MCF 10A (cell line): Measurements from ENCODE around the gene RBM47. TPM values are rescaled to one million over a fixed set of nuclear protein-coding genes. Genes with fewer than 3 reads are reported as not detected.

ENCODE experiments used
- BruUV-seq: library from RNA; stranded (reverse); fragments of 400-500 nt; replicated peaks from 2 replicates; lab custom pipeline; 2021; lab: Mats Ljungman, UMichigan
- CTCF ChIA-PET: fragments of 300-600 bp; sonication (Branson Sonifier 250); formaldehyde crosslinking; extraction: SDS; loops from one replicate; lab custom pipeline; 2021; ENCODE audit warnings: antibody characterized with exemption, inconsistent platforms; lab: Yijun Ruan, JAX
- POLR2A ChIA-PET: fragments of 300-600, 350-650 bp; sonication (Branson Sonifier 250); formaldehyde crosslinking; extraction: SDS; loops from one replicate; lab custom pipeline; 2020; ENCODE audit warnings: antibody characterized with exemption, inconsistent platforms; lab: Yijun Ruan, JAX
- DNase-seq: peaks from one replicate; pipeline ENCODE4 v3.0.0-alpha.2; 2018; ENCODE audit not compliant: unreplicated experiment
- H3K27ac Mint-ChIP-seq: one replicate; pipeline ENCODE4 v1.8.0; 2022; ENCODE audit warnings: mild to moderate bottlenecking, low read depth, mixed read lengths; ENCODE audit not compliant: unreplicated experiment
- H3K27me3 Mint-ChIP-seq: one replicate; pipeline ENCODE4 v1.8.0; 2022; ENCODE audit warnings: mixed read lengths; ENCODE audit not compliant: insufficient read depth, unreplicated experiment
- H3K36me3 Mint-ChIP-seq: one replicate; pipeline ENCODE4 v1.8.0; 2022; ENCODE audit warnings: mild to moderate bottlenecking, moderate library complexity, mixed read lengths; ENCODE audit not compliant: insufficient read depth, unreplicated experiment
- H3K4me1 Mint-ChIP-seq: one replicate; pipeline ENCODE4 v1.8.0; 2022; ENCODE audit warnings: mixed read lengths; ENCODE audit not compliant: insufficient read depth, unreplicated experiment
- H3K4me3 Mint-ChIP-seq: one replicate; pipeline ENCODE4 v1.8.0; 2022; ENCODE audit warnings: mild to moderate bottlenecking, moderate library complexity, mixed read lengths; ENCODE audit not compliant: unreplicated experiment
- H3K9me3 Mint-ChIP-seq: one replicate; pipeline ENCODE4 v1.8.0; 2022; ENCODE audit warnings: mixed read lengths; ENCODE audit not compliant: unreplicated experiment
- intact Hi-C: fragments of 100-400 bp; cut with micrococcal nuclease; formaldehyde crosslinking; loops from 2 replicates; pipeline ENCODE4 v1.14.1; 2022
- total RNA-seq: library from RNA; stranded (reverse); gene quantifications from 2 replicates; pipeline ENCODE4 v1.2.3, GENCODE V29; 2022
- TF ChIP-seq, protein P1 (sequence below): fragments of 200-600 bp; IDR thresholded peaks from one replicate; pipeline ENCODE4 v1.8.0; 2022; ENCODE audit warnings: antibody characterized with exemption, mild to moderate bottlenecking; ENCODE audit not compliant: unreplicated experiment

The RBM47 gene
- total RNA-seq, 1 experiment from 2014 or later: 1.8 TPM

DNA sequence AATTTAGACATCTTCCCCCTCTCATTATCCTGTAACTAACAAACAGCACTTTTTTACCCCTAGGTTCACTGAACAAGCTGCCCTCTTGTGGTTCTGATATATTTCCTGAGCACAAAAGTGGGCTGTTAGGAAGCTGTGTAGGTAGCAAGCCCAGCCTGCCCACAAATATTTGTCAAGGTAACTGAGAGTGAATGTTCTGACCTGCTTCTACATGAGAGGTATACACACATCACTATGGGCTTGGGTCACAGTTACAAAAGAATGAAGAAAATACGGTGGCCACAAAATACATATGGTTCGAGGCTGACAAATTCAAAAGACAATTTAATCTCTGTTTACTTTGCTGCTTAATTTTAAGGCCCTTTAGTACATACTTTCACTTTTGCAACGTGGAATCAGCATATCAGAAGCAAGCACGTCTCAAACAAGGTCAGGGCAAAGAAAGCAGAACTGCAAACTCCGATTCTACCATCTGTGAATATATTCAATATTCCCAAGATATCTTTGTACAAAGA, 78.7 kb downstream of the RBM47 start:
- POLR2A ChIA-PET: no interaction called here
- Mint-ChIP-seq H3K9me3 (no peaks in the 10 kb centered on the region), H3K4me3 (peak overlapping the region; percentile 58), H3K27ac (peak overlapping the region; percentile 32), H3K4me1 (peaks cover 15% of the 10 kb centered on the region), H3K36me3 (no peaks in the 10 kb centered on the region), H3K27me3 (no peaks in the 10 kb centered on the region)
- DNase-seq: peak; percentile 64
- TF ChIP-seq, protein P1, sequence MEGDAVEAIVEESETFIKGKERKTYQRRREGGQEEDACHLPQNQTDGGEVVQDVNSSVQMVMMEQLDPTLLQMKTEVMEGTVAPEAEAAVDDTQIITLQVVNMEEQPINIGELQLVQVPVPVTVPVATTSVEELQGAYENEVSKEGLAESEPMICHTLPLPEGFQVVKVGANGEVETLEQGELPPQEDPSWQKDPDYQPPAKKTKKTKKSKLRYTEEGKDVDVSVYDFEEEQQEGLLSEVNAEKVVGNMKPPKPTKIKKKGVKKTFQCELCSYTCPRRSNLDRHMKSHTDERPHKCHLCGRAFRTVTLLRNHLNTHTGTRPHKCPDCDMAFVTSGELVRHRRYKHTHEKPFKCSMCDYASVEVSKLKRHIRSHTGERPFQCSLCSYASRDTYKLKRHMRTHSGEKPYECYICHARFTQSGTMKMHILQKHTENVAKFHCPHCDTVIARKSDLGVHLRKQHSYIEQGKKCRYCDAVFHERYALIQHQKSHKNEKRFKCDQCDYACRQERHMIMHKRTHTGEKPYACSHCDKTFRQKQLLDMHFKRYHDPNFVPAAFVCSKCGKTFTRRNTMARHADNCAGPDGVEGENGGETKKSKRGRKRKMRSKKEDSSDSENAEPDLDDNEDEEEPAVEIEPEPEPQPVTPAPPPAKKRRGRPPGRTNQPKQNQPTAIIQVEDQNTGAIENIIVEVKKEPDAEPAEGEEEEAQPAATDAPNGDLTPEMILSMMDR: peak; percentile 17
- CTCF ChIA-PET: interaction anchor here (0.6 to 0.7 kb wide), 2 partner anchors 738 to 1333 kb away, joined by 3 to 4 read pairs; no protein-coding TSS in a partner anchor
- intact Hi-C loops: loop anchor here (5.0 kb wide), 1 partner anchor 399 kb away; no protein-coding TSS in a partner anchor
- no TSS peak for BruUV-seq

DNA sequence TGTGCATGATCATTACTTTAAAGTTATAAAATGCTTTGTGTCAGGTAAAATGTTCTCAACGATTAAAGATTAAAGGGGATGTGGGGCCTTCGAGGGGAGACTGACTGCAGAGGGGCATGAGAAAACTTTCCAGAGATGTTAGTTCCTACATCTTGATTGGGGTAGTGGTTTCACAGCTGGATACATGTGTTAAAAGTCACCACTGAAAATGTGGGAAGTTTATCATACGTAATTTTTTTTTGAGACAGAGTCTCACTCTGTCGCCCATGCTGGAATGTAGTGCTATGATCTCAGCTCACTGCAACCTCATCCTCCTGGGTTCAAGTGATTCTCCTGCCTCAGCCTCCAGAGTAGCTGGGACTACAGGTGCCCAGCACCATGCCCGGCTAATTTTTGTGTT, 79.5 kb downstream of the RBM47 start:
- no TSS peak for BruUV-seq
- no peaks in the 10 kb centered on the region for H3K36me3 Mint-ChIP-seq
- H3K9me3 Mint-ChIP-seq: no peaks in the 10 kb centered on the region
- H3K27ac Mint-ChIP-seq: no peak overlapping the region
- H3K4me3 Mint-ChIP-seq: no peak overlapping the region
- H3K27me3 Mint-ChIP-seq: no peaks in the 10 kb centered on the region
- TF ChIP-seq, protein P1: no peak
- intact Hi-C loops: loop anchor here (5.0 kb wide), 1 partner anchor 398 kb away; no protein-coding TSS in a partner anchor
- peaks cover 15% of the 10 kb centered on the region for H3K4me1 Mint-ChIP-seq
- no peak for DNase-seq
- POLR2A ChIA-PET: interaction anchor here (1.1 kb wide), 1 partner anchor 77 kb away, joined by 3 read pairs; no protein-coding TSS in a partner anchor
- CTCF ChIA-PET: interaction anchor here (0.7 kb wide), 1 partner anchor 572 kb away, joined by 3 read pairs; no protein-coding TSS in a partner anchor

DNA sequence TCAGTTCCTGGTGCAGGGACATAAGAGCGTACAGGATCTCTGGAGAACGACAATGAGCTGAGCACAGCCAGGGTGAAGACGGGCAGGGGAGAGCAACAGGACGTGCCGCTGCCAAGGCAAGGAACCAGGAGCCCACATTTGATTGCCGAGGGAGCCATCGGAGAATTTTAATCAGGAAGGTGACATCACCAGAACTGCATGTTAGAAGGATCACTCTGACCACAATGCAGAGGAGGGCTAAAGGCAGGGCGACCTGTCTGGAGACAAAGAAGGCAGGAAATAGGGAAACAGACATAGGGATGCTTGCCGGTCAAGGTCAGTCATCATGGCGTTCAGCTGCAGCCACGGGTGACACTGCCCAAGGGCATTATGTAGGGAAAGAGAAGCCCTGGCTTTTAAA, 81.4 kb downstream of the RBM47 start:
- H3K4me1 Mint-ChIP-seq: peaks cover 15% of the 10 kb centered on the region
- DNase-seq: no peak
- intact Hi-C loops: no loop called here
- BruUV-seq: no TSS peak
- no peaks in the 10 kb centered on the region for H3K27me3 Mint-ChIP-seq
- no peaks in the 10 kb centered on the region for H3K9me3 Mint-ChIP-seq
- no peaks in the 10 kb centered on the region for H3K36me3 Mint-ChIP-seq
- H3K4me3 Mint-ChIP-seq: no peak overlapping the region
- TF ChIP-seq, protein P1: no peak
- ChIA-PET CTCF (no interaction called here), POLR2A (interaction anchor here (0.8 kb wide), 1 partner anchor 14 kb away, joined by 3 read pairs; no protein-coding TSS in a partner anchor)
- H3K27ac Mint-ChIP-seq: no peak overlapping the region

DNA sequence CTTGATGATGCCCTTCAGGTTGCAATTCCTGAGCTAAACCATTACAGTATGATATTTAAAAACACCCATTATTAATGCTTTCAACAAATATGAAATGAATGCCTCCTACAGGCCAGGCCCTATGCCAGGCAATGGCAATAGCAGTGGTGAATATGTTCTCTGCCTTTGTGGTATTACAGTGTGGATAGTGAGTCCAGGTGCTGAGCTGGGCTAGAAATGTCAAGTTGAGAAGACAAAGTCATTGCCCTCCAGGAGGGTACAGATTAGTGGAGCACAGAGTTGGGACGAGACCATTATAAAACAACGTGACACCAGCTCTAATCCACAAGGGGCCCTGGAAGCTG, 81.9 kb downstream of the RBM47 start:
- DNase-seq: no peak
- CTCF ChIA-PET: interaction anchor here (0.5 kb wide), 1 partner anchor 35 kb away, joined by 3 read pairs; no protein-coding TSS in a partner anchor
- H3K9me3 Mint-ChIP-seq: no peaks in the 10 kb centered on the region
- H3K4me3 Mint-ChIP-seq: no peak overlapping the region
- BruUV-seq: no TSS peak
- POLR2A ChIA-PET: interaction anchor here (0.7 to 0.8 kb wide), 2 partner anchors 13 to 1060 kb away, joined by 3 read pairs; no protein-coding TSS in a partner anchor
- H3K27ac Mint-ChIP-seq: no peak overlapping the region
- TF ChIP-seq, protein P1: no peak
- peaks cover 14% of the 10 kb centered on the region for H3K4me1 Mint-ChIP-seq
- H3K36me3 Mint-ChIP-seq: no peaks in the 10 kb centered on the region
- H3K27me3 Mint-ChIP-seq: no peaks in the 10 kb centered on the region
- intact Hi-C loops: no loop called here
